Adrenal gland (tissue), 12 donors: ENCODE measurements around the gene CLEC2A. TPM values are rescaled to one million over a fixed set of nuclear protein-coding genes. Genes with fewer than 3 reads are reported as not detected.
A peak's percentile ranks its signal among the peaks of the same experiment; 100 is the strongest.

Experiments
- DNase-seq, 7 donors: peaks; one replicate each; pipeline ENCODE4 v3.0.0-alpha.2; 2019 to 2020
- H3K27ac ChIP-seq, 5 donors: fragments of 200-600 bp; sonication (generic) in 4 of 5; 1 replicate in 3 of 5; 2 replicates in 2 of 5; pipeline versions ENCODE4 v1.5.1 to v1.8.0; 2016 to 2020; ENCODE audit warnings: mild to moderate bottlenecking in 1 of 5
- H3K27me3 ChIP-seq: fragments of 200-600 bp; 2 replicates; pipeline ENCODE4 v1.8.0; 2021
- H3K36me3 ChIP-seq, 2 donors: fragments of 200-600 bp; replicated peaks in 1 of 2; 1 replicate in 1 of 2; 2 replicates in 1 of 2; pipeline versions ENCODE4 v1.5.1 to v1.8.0; 2018 to 2022
- H3K4me1 ChIP-seq, 2 donors: fragments of 200-600 bp; replicated peaks in 1 of 2; 1 replicate in 1 of 2; 2 replicates in 1 of 2; pipeline versions ENCODE4 v1.5.1 to v1.8.0; 2018 to 2021
- H3K4me3 ChIP-seq, 4 donors: fragments of 200-600 bp; sonication (generic) in 3 of 4; one replicate each; pipeline ENCODE4 v1.5.1; 2016 to 2018
- H3K9me3 ChIP-seq, 3 donors: fragments of 200-600 bp; sonication (generic) in 1 of 3; replicated peaks in 1 of 3; 1 replicate in 2 of 3; 2 replicates in 1 of 3; pipeline versions ENCODE4 v1.5.1 to v1.8.0; 2016 to 2021
- CTCF ChIP-seq, 6 experiments: fragments of 450-650 bp in 4 of 6; fragments of 200-600 bp in 2 of 6; sonication (generic) in 1 of 6; IDR thresholded peaks; 1 replicate in 5 of 6; 2 replicates in 1 of 6; pipeline versions ENCODE4 v1.5.1 to v1.8.0; 2016 to 2021; ENCODE audit warnings: antibody characterized with exemption in 6 of 6, mild to moderate bottlenecking in 2 of 6, moderate library complexity in 1 of 6
- POLR2A ChIP-seq, 2 donors: fragments of 450-650 bp; IDR thresholded peaks; one replicate each; pipeline ENCODE4 v1.6.1; 2017; ENCODE audit warnings: antibody characterized with exemption in 2 of 2, mild to moderate bottlenecking in 2 of 2, moderate library complexity in 1 of 2
- WGBS, 4 donors: extraction: QIAGEN DNeasy Blood & Tissue Kit in 2 of 4; methylation state at CpG; one replicate each; pipeline versions ENCODE4 v1.1.5 to v1.1.7; 2013 to 2017; 5-methylcytosine and 5-hydroxymethylcytosine counted together
- intact Hi-C, 2 donors: fragments of 100-400 bp; cut with DNase I; formaldehyde crosslinking; loops; one replicate each; pipeline versions ENCODE4 v1.14.1 to v1.15.0; 2022 to 2023
- polyA plus RNA-seq, 3 donors: library from polyadenylated mRNA; stranded (reverse); fragments of 200-250 nt in 2 of 3; fragments of 350-450 nt in 1 of 3; fragmentation: Illumina TruSeq in 1 of 3; extraction: RNeasy Lipid Tissue Mini Kit (QIAGEN cat#74804) in 1 of 3; gene quantifications; one replicate each; pipeline ENCODE4 v1.2.3, GENCODE V29; 2013 to 2014
- total RNA-seq, 9 donors: library from RNA; depleted of rRNA in 4 of 9; stranded (reverse); fragments of >200 nt in 4 of 9; fragments of 120-200 nt in 1 of 9; fragmentation: NEBNext Ultra II Directional in 1 of 9; extraction: Animal tissue kit (Norgen Biotek cat#: 25700) in 1 of 9; gene quantifications; one replicate each; pipeline versions ENCODE4 v1.1.0 to v1.2.4, GENCODE V29; 2013 to 2023
- donor health status: healthy with polysubstance abuse.
- donor health status: Bipolar disorder and iron deficiency.
- donor health status: DM: yes; HTN: yes; CAD: no.
- donor health status: DM: no; HTN: no; CAD: no.
- donor health status: DM: no; HTN: no; CAD: no.
- donor health status: DM: yes; HTN: yes; CAD: no.

Gene CLEC2A
- total and polyA plus RNA-seq, 12 donors: not detected

- Histone ChIP-seq H3K4me1 (peaks cover 0 to 4% of the 10 kb centered on the region in 2 donors), H3K9me3 (peaks cover 0 to 7% (median 0%) of the 10 kb centered on the region in 3 donors), H3K27ac (peak overlapping the region in 2 of 5 donors; percentile 11 to 88), H3K36me3 (no peaks in the 10 kb centered on the region), H3K27me3 (no peaks in the 10 kb centered on the region), H3K4me3 (peak overlapping the region in 1 of 4 donors; percentile 58)
- intact Hi-C loops: no loop called here
- no peak for DNase-seq
- no peak for TF ChIP-seq POLR2A (IDR thresholded peaks at IDR 0.05)
- no peak for TF ChIP-seq CTCF (IDR thresholded peaks at IDR 0.05)
- WGBS, 4 donors: 48 to 66% (median 61%) methylated on average over 4 of the region's 4 CpGs
Measured at GRCh38 chr12:9866860-9867269, 65.3 kb downstream of the CLEC2A start.

- peak overlapping the region in 1 of 4 donors; percentile 23 for H3K4me3 ChIP-seq
- no peak for DNase-seq
- 58 to 77% (median 67%) methylated on average over 4 of the region's 4 CpGs for WGBS, 4 donors
- intact Hi-C loops: no loop called here
- peaks cover 0 to 2% of the 10 kb centered on the region in 2 donors for H3K4me1 ChIP-seq
- TF ChIP-seq POLR2A (IDR thresholded peaks at IDR 0.05) (no peak), CTCF (IDR thresholded peaks at IDR 0.05) (no peak)
- no peak overlapping the region for H3K27ac ChIP-seq
- peaks cover 0 to 7% (median 0%) of the 10 kb centered on the region in 3 donors for H3K9me3 ChIP-seq
- H3K36me3 ChIP-seq: no peaks in the 10 kb centered on the region
- H3K27me3 ChIP-seq: no peaks in the 10 kb centered on the region
Measured at GRCh38 chr12:9864913-9865675, 67.1 kb downstream of the CLEC2A start.

Other genes with a start within 250 kb of the CLEC2A start
- gene CLECL1, start 199.3 kb downstream of the CLEC2A start, total RNA-seq: 1 to 10 TPM in 4 of 9 donors, under 1 TPM in 1, not detected in 4; 0.38 to 1.9 (median 1.3) TPM
- 1 to 10 TPM in 2 of 3 donors, under 1 TPM in 1; 0.56 to 1.5 (median 1.1) TPM for gene CLECL1, start 199.3 kb downstream of the CLEC2A start, polyA plus RNA-seq
- 1 to 10 TPM in 5 of 9 donors, under 1 TPM in 3, not detected in 1; 0.39 to 4.6 (median 1.9) TPM for gene CD69, start 171.5 kb downstream of the CLEC2A start, total RNA-seq
- gene CD69, start 171.5 kb downstream of the CLEC2A start, polyA plus RNA-seq: 1 to 10 TPM in 1 of 3 donors, under 1 TPM in 2; 0.88 to 2.8 (median 0.97) TPM
- gene KLRF1, start 104.9 kb downstream of the CLEC2A start, total RNA-seq: under 1 TPM in 4 of 9 donors, not detected in 5; 0.17 to 0.61 (median 0.41) TPM
- under 1 TPM in 1 of 3 donors, not detected in 2; 0.61 TPM for gene KLRF1, start 104.9 kb downstream of the CLEC2A start, polyA plus RNA-seq
- 10 to 100 TPM in 4 of 9 donors, 1 to 10 TPM in 5; 3.9 to 17.0 (median 8.8) TPM for gene CLEC2B, start 63.0 kb downstream of the CLEC2A start, total RNA-seq
- gene CLEC2B, start 63.0 kb downstream of the CLEC2A start, polyA plus RNA-seq: 10 to 100 TPM; 10.8 to 17.7 (median 11.2) TPM
- gene KLRF2, start 50.9 kb downstream of the CLEC2A start, total RNA-seq: not detected
- not detected for gene KLRF2, start 50.9 kb downstream of the CLEC2A start, polyA plus RNA-seq
- gene CLEC12A, start 39.0 kb upstream of the CLEC2A start, total RNA-seq: 1 to 10 TPM in 5 of 9 donors, under 1 TPM in 2, not detected in 2; 0.36 to 2.3 (median 1.4) TPM
- 1 to 10 TPM in 2 of 3 donors, under 1 TPM in 1; 0.51 to 2.0 (median 1.8) TPM for gene CLEC12A, start 39.0 kb upstream of the CLEC2A start, polyA plus RNA-seq
- 1 to 10 TPM in 2 of 9 donors, under 1 TPM in 3, not detected in 4; 0.22 to 2.8 (median 0.46) TPM for gene CLEC1B, start 66.8 kb upstream of the CLEC2A start, total RNA-seq
- gene CLEC1B, start 66.8 kb upstream of the CLEC2A start, polyA plus RNA-seq: 1 to 10 TPM in 1 of 3 donors, under 1 TPM in 1, not detected in 1; 0.34 to 1.3 TPM
- under 1 TPM in 2 of 9 donors, not detected in 7; 0.11 to 0.14 TPM for gene CLEC12B, start 78.3 kb upstream of the CLEC2A start, total RNA-seq
- gene CLEC12B, start 78.3 kb upstream of the CLEC2A start, polyA plus RNA-seq: under 1 TPM in 1 of 3 donors, not detected in 2; 0.07 TPM
- under 1 TPM in 3 of 9 donors, not detected in 6; 0.14 to 0.23 (median 0.22) TPM for gene CLEC9A, start 98.3 kb upstream of the CLEC2A start, total RNA-seq
- under 1 TPM in 2 of 3 donors, not detected in 1; 0.07 to 0.10 TPM for gene CLEC9A, start 98.3 kb upstream of the CLEC2A start, polyA plus RNA-seq
- 1 to 10 TPM; 1.4 to 4.9 (median 2.9) TPM for gene CLEC1A, start 166.6 kb upstream of the CLEC2A start, total RNA-seq
- 1 to 10 TPM; 3.3 to 5.6 (median 3.3) TPM for gene CLEC1A, start 166.6 kb upstream of the CLEC2A start, polyA plus RNA-seq
- gene CLEC7A, start 197.8 kb upstream of the CLEC2A start, total RNA-seq: 10 to 100 TPM in 4 of 9 donors, 1 to 10 TPM in 5; 3.3 to 23.6 (median 8.8) TPM
- 1 to 10 TPM; 3.8 to 4.9 (median 3.9) TPM for gene CLEC7A, start 197.8 kb upstream of the CLEC2A start, polyA plus RNA-seq
- 1 to 10 TPM in 2 of 9 donors, under 1 TPM in 6, not detected in 1; 0.28 to 1.8 (median 0.60) TPM for gene OLR1, start 239.8 kb upstream of the CLEC2A start, total RNA-seq
- 1 to 10 TPM in 2 of 3 donors, under 1 TPM in 1; 0.37 to 2.2 (median 1.9) TPM for gene OLR1, start 239.8 kb upstream of the CLEC2A start, polyA plus RNA-seq
- gene TMEM52B, start 246.7 kb upstream of the CLEC2A start, total RNA-seq: 1 to 10 TPM in 1 of 9 donors, under 1 TPM in 5, not detected in 3; 0.07 to 2.3 (median 0.34) TPM
- gene TMEM52B, start 246.7 kb upstream of the CLEC2A start, polyA plus RNA-seq: under 1 TPM; 0.07 to 0.56 (median 0.37) TPM